ENCODE results near the gene TLE2.
"Not testable (repeated sequence)": the region's sequence is repeated elsewhere in the genome, so short reads cannot be mapped to it uniquely, and the experiment has no call there.

The TLE2 gene

DNA sequence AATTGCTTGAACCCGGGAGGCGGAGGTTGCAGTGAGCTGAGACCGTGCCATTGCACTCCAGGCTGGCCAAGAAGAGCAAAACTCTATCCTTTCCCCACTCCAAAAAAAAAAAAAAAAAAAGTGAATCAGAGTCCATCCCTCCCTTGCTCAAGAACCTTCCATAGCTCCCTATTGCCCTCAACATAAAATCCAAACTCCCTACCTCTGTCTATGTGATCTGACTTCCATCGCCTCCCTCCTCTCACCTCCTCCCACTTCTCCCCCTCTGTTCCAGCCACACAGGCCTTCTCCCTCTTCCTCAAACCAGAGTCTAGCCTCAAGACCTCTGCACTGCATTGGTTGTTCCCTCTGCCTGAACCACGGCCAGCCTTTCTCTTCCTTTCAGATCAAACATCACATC lies 10.0 kb upstream of the TLE2 start:
- FAIRE-seq (no peak), DNase-seq (ENCODE audit: extremely low spot score, insufficient read length, low read depth) (no peak)

GRCh38 chr19:3038214-3038613 lies 9.1 kb upstream of the TLE2 start:
- no peak for DNase-seq (ENCODE audit: extremely low spot score, insufficient read length, low read depth)
- no peak for FAIRE-seq

- DNase-seq (ENCODE audit: extremely low spot score, insufficient read length, low read depth); FAIRE-seq: not testable (repeated sequence)
Measured at GRCh38 chr19:3036977-3037544, 8.0 kb upstream of the TLE2 start.

DNA sequence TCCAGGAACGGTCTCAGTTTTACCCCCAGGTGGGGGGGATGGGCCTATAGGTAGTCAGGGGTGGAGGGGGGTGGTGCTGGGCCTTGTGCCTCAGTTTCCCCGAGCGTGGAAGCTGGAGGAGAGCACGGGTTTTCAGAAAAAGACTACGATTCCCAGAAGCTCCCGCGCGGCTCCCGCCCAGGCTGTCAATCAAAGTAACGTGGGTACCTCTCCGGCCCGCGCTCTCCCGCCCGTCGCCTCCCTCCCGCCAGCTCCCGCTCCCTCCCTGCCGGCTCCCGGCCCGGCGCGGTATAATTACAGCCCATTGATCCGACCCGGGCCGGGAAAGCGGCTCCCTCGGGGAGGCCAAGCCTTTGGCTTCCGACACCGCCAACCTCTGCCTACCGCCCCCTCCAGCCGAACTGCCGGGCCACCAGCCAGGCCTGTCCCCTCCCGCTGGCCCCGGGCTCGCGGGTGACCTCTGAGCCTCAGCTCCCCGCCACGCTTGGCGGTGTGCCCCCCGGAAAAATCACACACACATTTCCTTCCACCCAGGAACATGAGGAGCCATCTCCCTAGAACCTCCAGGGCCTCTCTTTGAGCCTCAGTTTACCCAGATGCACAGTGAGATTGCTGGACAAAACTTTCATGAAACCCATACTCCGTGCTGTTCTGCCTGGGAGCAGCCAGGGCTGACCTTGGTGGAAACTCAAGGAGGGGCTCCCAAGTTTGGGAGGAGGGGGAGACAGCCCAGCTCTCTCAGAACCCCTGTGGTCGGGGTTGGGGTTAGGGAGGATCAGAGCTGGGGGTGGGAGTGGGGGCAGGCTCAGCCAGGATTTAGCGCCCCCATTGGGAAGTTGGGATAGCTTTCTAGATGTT lies 7.3 kb upstream of the TLE2 start:
- no peak for FAIRE-seq

GRCh38 chr19:3035542-3036118 lies 6.5 kb upstream of the TLE2 start:
- DNase-seq (ENCODE audit: extremely low spot score, insufficient read length, low read depth) (peak; percentile 100), FAIRE-seq (peak; percentile 99)

More for the DNA sequence above, 7.3 kb upstream of the TLE2 start:
- peak; percentile 70 for DNase-seq (ENCODE audit: extremely low spot score, insufficient read length, low read depth)

GRCh38 chr19:3034656-3035541 lies 5.8 kb upstream of the TLE2 start:
- DNase-seq (ENCODE audit: extremely low spot score, insufficient read length, low read depth) (no peak), FAIRE-seq (no peak)

DNA sequence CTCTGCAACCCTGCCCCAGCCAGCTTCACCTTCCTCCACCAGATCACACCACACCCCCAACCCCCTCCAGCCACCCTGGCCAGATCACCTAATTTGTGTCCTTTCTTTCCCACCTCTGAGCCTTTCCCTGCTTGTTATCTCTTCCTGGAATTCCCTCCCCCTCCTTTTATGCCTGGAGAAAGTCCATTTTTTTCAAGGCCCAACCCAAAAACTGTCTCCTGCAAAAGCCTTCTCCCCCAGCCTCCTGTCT lies 5.3 kb upstream of the TLE2 start:
- no peak for FAIRE-seq
- DNase-seq (ENCODE audit: extremely low spot score, insufficient read length, low read depth): no peak

- FAIRE-seq (no peak), DNase-seq (ENCODE audit: extremely low spot score, insufficient read length, low read depth) (no peak)
Measured at GRCh38 chr19:3033595-3034405, 4.7 kb upstream of the TLE2 start.

DNA sequence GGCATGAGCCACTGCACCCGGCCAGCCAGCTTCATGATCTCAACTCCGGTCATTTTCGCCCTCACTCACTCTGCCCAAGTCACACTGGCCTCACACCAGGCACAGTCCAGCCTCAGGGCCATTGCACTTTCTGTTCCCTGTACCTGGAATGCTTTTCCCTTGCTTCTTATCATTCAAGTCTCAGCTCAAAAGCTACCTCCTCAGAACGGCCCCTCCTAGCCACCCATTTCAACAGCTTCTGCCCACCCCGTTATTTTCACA lies 2.5 kb upstream of the TLE2 start:
- FAIRE-seq (no peak), DNase-seq (ENCODE audit: extremely low spot score, insufficient read length, low read depth) (no peak)

DNA sequence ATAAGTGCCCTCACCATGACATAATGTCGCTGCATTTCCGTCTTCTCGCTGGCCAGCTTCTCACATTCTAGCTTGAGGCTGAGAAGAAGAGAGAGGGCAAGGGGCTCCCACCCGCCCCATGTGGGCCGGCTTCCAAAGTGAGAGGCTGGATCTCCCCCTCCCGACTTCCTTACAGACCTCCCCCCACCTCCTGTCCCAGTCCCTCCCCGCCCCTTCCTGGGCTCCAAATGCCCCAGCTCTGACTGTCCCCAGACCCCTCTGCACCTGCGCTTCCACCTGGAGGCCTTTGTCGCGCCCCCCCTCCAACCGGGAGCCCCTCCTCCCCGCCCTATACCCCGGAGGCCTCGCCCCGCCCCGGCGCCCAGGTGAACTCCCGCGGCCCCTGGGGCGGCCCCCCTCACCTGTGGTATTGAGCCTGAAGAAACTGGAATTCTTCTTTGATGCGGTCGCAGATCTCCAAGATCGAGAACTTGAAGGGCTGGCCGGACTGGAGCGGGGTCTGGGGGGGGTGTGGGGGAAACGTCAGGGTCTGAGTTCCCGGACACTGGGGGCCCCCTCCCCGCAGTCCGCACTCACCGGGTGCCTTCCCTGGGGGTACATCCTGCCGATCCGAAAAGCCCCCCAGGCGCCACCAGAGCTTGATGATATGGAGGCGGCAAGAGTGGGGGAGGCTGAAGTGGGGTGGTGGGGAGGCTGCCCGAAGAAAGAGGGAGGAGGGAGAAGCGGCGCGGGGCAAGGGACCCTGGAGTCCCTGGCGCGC lies 595 bp downstream of the TLE2 start:
- no peak for FAIRE-seq
- no peak for DNase-seq (ENCODE audit: extremely low spot score, insufficient read length, low read depth)

DNA sequence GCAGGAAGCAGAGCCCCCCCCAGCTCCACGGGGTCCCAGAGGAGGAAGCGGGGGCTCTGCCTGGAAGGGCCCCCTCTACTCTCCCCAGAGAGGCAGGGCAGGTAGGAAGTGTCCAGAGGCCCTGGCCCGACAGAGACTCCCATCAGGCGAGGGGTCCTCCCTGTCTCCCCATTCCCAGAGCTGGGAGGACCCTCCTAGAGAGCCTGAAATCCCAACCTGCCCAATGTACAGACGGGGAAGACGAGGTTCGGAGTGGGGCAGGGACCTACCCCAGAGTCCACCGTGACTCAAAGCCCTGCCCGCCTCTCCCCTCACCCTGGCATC lies 1.1 kb downstream of the TLE2 start:
- FAIRE-seq (no peak), DNase-seq (ENCODE audit: extremely low spot score, insufficient read length, low read depth) (no peak)

DNA sequence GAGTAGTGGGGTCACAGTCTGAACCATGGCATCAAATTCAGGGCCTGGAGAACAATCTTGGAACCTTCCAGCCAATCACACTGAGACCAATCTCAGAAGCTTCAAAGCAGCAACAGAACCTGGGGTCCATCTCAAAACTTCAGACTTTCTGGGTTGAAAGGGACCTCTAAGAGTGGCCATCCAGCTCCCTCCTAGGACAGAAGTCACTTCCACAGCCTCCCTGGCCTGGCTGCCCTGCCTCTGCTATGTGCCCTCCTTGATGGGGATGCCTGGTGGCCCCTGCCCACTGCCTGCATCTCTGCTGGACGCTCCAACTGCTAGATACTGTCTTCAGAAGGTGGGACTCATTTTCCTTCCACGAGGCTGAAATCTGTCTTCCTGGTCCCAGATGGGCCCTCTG lies 1.8 kb downstream of the TLE2 start:
- DNase-seq (ENCODE audit: extremely low spot score, insufficient read length, low read depth) (no peak), FAIRE-seq (no peak)

DNA sequence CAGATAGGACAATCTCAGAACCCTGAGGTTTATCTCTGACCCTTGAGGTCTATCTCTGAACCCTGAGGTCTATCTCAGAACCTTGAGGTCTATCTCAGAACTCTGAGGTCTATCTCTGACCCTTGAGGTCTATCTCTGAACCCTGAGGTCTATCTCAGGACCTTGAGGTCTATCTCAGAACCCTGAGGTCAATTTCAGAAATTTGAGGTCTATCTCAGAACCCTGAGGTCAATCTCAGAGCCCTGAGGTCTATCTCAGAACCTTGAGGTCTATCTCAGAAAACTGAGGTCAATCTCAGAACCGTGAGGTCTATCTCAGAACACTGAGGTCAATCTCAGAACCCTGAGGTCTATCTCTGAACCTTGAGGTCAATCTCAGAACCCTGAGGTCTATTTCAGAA lies 2.3 kb downstream of the TLE2 start:
- DNase-seq (ENCODE audit: extremely low spot score, insufficient read length, low read depth) (no peak), FAIRE-seq (no peak)

DNA sequence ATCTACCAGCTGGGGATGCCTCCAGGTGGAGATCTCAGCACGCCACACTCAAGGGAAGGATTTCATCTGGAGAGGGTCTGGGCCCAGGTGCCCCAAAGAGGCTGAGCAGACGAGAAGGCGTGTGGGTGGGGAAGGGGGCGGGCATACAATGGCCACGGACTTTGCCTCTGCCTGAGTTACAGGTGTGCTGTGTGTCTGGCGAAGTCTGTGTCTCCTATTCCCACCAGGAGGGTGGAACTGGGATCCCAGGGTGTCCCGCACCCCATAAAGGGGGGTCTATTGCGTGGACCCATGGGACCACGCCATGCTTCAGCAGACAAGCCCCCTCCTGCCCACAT lies 3.6 kb downstream of the TLE2 start:
- FAIRE-seq (no peak), DNase-seq (ENCODE audit: extremely low spot score, insufficient read length, low read depth) (no peak)

GRCh38 chr19:3024870-3025548 lies 4.1 kb downstream of the TLE2 start:
- FAIRE-seq (no peak), DNase-seq (ENCODE audit: extremely low spot score, insufficient read length, low read depth) (no peak)

GRCh38 chr19:3024509-3024869 lies 4.6 kb downstream of the TLE2 start:
- FAIRE-seq: no peak
- DNase-seq (ENCODE audit: extremely low spot score, insufficient read length, low read depth): no peak

DNA sequence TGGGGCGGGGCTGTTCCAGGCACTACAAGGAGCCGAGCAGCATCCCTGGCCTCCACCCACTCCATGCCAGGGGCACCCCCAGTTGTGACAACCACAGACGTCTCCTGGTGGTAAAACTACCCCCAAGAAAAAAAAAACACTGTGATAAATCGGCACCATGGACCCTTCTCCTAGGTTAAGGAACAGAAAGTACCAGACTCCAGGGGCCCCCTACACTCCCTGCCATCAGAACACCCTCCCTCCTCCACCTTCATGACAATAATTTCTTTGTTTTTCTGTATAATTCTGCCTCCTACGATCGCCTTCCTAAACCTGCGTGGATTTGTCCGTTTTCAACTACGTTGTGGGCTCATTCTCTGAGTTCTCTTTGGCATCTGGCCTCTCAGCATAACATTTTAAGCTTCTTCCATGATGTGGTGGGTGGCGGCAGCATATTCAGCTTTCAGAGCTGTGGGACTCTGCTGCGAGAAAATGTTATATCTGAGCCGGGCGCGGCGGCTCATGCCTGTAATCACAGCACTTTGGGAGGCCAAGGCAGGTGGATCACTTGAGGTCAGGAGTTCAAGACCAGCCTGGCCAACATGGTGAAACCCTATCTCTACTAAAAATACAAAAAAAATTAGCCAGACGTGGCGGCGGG lies 8.6 kb downstream of the TLE2 start:
- no peak for FAIRE-seq
- DNase-seq (ENCODE audit: extremely low spot score, insufficient read length, low read depth): no peak

GRCh38 chr19:3019211-3019854 lies 9.7 kb downstream of the TLE2 start:
- DNase-seq (ENCODE audit: extremely low spot score, insufficient read length, low read depth) (no peak), FAIRE-seq (no peak)

All from GM18507 (cell line).